Stomach (tissue), 9 donors: ENCODE measurements around the gene NDFIP2. TPM values are rescaled to one million over a fixed set of nuclear protein-coding genes. Genes with fewer than 3 reads are reported as not detected.

Source experiments
- DNase-seq, 2 donors: peaks; one replicate each; pipeline versions ENCODE4 v3.0.0 to v3.0.0-alpha.2; 2013 to 2019
- H3K27ac ChIP-seq, 5 donors: fragments of 200-600 bp in 4 of 5; sonication (generic) in 4 of 5; one replicate each; pipeline ENCODE4 v1.5.1; 2013 to 2019; ENCODE audit warnings: mild to moderate bottlenecking in 1 of 5, moderate library complexity in 1 of 5
- H3K27me3 ChIP-seq, 3 donors: fragments of 200-600 bp; sonication (generic); one replicate each; pipeline ENCODE4 v1.5.1; 2017 to 2019; ENCODE audit warnings: mixed run types in 1 of 3
- H3K36me3 ChIP-seq, 4 donors: fragments of 200-600 bp; sonication (generic); 1 replicate in 3 of 4; 2 replicates in 1 of 4; pipeline ENCODE4 v1.5.1; 2016 to 2019
- H3K4me1 ChIP-seq, 4 donors: fragments of 200-600 bp; sonication (generic); one replicate each; pipeline ENCODE4 v1.5.1; 2016 to 2019
- H3K4me3 ChIP-seq, 4 donors: fragments of 200-600 bp; sonication (generic) in 3 of 4; one replicate each; pipeline ENCODE4 v1.5.1; 2016 to 2019; ENCODE audit warnings: mild to moderate bottlenecking in 1 of 4
- H3K9me3 ChIP-seq, 4 donors: fragments of 200-600 bp; sonication (generic); one replicate each; pipeline ENCODE4 v1.5.1; 2016 to 2019
- EP300 ChIP-seq: sonication (generic); formaldehyde crosslinking; IDR thresholded peaks from one replicate; pipeline ENCODE4 v1.6.1; 2017; ENCODE audit warnings: antibody characterized with exemption
- POLR2A ChIP-seq, 4 donors: fragments of 450-650 bp; IDR thresholded peaks; one replicate each; pipeline ENCODE4 v1.6.1; 2016; ENCODE audit warnings: antibody characterized with exemption in 4 of 4, control low read depth in 2 of 4, mild to moderate bottlenecking in 1 of 4, moderate library complexity in 1 of 4
- POLR2AphosphoS5 ChIP-seq, 3 donors: sonication (generic); formaldehyde crosslinking; IDR thresholded peaks; one replicate each; pipeline ENCODE4 v1.6.1; 2016; ENCODE audit warnings: antibody characterized with exemption in 3 of 3
- WGBS, 5 donors: extraction: QIAGEN DNeasy Blood & Tissue Kit in 3 of 5; methylation state at CpG; one replicate each; pipeline versions ENCODE4 v1.1.5 to v1.1.7; 2013 to 2018; 5-methylcytosine and 5-hydroxymethylcytosine counted together
- intact Hi-C: fragments of 100-400 bp; cut with DNase I; formaldehyde crosslinking; loops from one replicate; pipeline ENCODE4 v1.15.1; 2023; ENCODE audit warnings: low total_unique reads
- polyA plus RNA-seq, 3 donors: library from polyadenylated mRNA; stranded (reverse); fragments of 200-250 nt; gene quantifications; one replicate each; pipeline ENCODE4 v1.2.3, GENCODE V29; 2013
- total RNA-seq, 5 donors: library from RNA; depleted of rRNA; stranded (reverse); fragments of >200 nt; gene quantifications; one replicate each; pipeline versions ENCODE4 v1.1.0 to v1.2.3, GENCODE V29; 2014 to 2016
- TF ChIP-seq, protein P1 (sequence below), 7 experiments: fragments of 450-650 bp in 4 of 7; fragments of 200-600 bp in 3 of 7; sonication (generic) in 3 of 7; IDR thresholded peaks; one replicate each; pipeline ENCODE4 v1.5.1; 2016 to 2019; ENCODE audit warnings: antibody characterized with exemption in 7 of 7, control low read depth in 2 of 7, mild to moderate bottlenecking in 1 of 7
- donor health status: healthy with polysubstance abuse.
- donor health status: Bipolar disorder and iron deficiency.
- donor health status: healthy.

NDFIP2 gene
- total and polyA plus RNA-seq, 8 donors = 2.9 to 56.5 (median 14.7) TPM

- H3K27ac ChIP-seq = no peak overlapping the region
- intact Hi-C loops = no loop called here
- H3K4me1 ChIP-seq = no peaks in the 10 kb centered on the region
- no peak overlapping the region for H3K4me3 ChIP-seq
- H3K9me3 ChIP-seq = no peaks in the 10 kb centered on the region
- H3K36me3 ChIP-seq = no peaks in the 10 kb centered on the region
- no peak for DNase-seq
- WGBS, 5 donors = 65 to 83% (median 74%) methylated on average over 3 of the region's 3 CpGs
- TF ChIP-seq POLR2AphosphoS5 (IDR thresholded peaks at IDR 0.05) (no peak), POLR2A (IDR thresholded peaks at IDR 0.05) (no peak), EP300 (no peak)
- TF ChIP-seq, protein P1, sequence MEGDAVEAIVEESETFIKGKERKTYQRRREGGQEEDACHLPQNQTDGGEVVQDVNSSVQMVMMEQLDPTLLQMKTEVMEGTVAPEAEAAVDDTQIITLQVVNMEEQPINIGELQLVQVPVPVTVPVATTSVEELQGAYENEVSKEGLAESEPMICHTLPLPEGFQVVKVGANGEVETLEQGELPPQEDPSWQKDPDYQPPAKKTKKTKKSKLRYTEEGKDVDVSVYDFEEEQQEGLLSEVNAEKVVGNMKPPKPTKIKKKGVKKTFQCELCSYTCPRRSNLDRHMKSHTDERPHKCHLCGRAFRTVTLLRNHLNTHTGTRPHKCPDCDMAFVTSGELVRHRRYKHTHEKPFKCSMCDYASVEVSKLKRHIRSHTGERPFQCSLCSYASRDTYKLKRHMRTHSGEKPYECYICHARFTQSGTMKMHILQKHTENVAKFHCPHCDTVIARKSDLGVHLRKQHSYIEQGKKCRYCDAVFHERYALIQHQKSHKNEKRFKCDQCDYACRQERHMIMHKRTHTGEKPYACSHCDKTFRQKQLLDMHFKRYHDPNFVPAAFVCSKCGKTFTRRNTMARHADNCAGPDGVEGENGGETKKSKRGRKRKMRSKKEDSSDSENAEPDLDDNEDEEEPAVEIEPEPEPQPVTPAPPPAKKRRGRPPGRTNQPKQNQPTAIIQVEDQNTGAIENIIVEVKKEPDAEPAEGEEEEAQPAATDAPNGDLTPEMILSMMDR (IDR thresholded peaks at IDR 0.05) = no peak
- no peaks in the 10 kb centered on the region for H3K27me3 ChIP-seq
Measured at GRCh38 chr13:79469608-79470007, 11.3 kb upstream of the NDFIP2 start.

- Histone ChIP-seq H3K9me3 (no peaks in the 10 kb centered on the region), H3K36me3 (no peaks in the 10 kb centered on the region), H3K27me3 (no peaks in the 10 kb centered on the region), H3K4me3 (no peak overlapping the region), H3K4me1 (no peaks in the 10 kb centered on the region), H3K27ac (no peak overlapping the region)
- TF ChIP-seq POLR2A (IDR thresholded peaks at IDR 0.05) (no peak), POLR2AphosphoS5 (IDR thresholded peaks at IDR 0.05) (no peak), EP300 (no peak)
- TF ChIP-seq, protein P1 (IDR thresholded peaks at IDR 0.05) = no peak
- DNase-seq = no peak
- intact Hi-C loops = no loop called here
- 94 to 100% (median 97%) methylated on average over 2 of the region's 2 CpGs for whole genome bisulfite sequencing, 5 donors
Measured at GRCh38 chr13:79470666-79471065, 10.3 kb upstream of the NDFIP2 start.

DNA sequence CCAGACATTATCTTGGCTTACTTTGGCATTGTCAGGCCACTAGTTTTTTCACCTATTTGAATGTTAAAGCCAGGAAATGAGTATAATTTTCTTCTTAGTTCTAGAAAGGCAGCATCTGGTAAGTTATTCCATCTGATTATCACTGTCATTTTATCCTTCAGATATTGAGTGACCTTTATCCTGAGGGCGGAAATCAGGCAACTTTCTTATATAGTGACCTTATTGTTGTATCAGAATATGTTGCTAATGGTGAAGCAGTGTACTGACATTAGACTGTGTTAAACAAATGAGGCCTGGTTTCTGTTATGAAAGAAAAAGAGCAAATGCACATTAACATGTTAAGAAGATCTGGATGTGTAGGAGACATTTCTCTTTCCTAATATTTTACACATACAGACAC, 5.4 kb upstream of the NDFIP2 start:
- Histone ChIP-seq H3K27ac (no peak overlapping the region), H3K27me3 (no peaks in the 10 kb centered on the region), H3K4me1 (peaks cover 0 to 3% (median 0%) of the 10 kb centered on the region in 4 donors), H3K36me3 (no peaks in the 10 kb centered on the region), H3K4me3 (no peak overlapping the region), H3K9me3 (no peaks in the 10 kb centered on the region)
- 74 to 87% (median 82%) methylated on average over 1 of the region's 1 CpG for WGBS, 5 donors
- no peak for DNase-seq
- intact Hi-C loops = no loop called here
- no peak for TF ChIP-seq POLR2AphosphoS5 (IDR thresholded peaks at IDR 0.05)
- no peak for TF ChIP-seq POLR2A (IDR thresholded peaks at IDR 0.05)

GRCh38 chr13:79477968-79478367, 3.0 kb upstream of the NDFIP2 start:
- 57 to 69% (median 62%) methylated on average over 3 of the region's 3 CpGs for WGBS, 5 donors
- no peak for DNase-seq
- no peaks in the 10 kb centered on the region for H3K9me3 ChIP-seq
- peaks cover 7 to 20% (median 10%) of the 10 kb centered on the region in 4 donors for H3K4me1 ChIP-seq
- H3K36me3 ChIP-seq = no peaks in the 10 kb centered on the region
- intact Hi-C loops = no loop called here
- H3K4me3 ChIP-seq = no peak overlapping the region
- H3K27ac ChIP-seq = no peak overlapping the region
- TF ChIP-seq POLR2AphosphoS5 (IDR thresholded peaks at IDR 0.05) = no peak
- TF ChIP-seq EP300 = no peak
- TF ChIP-seq POLR2A (IDR thresholded peaks at IDR 0.05) = no peak
- TF ChIP-seq, protein P1 (IDR thresholded peaks at IDR 0.05) = no peak
- no peaks in the 10 kb centered on the region for H3K27me3 ChIP-seq

DNA sequence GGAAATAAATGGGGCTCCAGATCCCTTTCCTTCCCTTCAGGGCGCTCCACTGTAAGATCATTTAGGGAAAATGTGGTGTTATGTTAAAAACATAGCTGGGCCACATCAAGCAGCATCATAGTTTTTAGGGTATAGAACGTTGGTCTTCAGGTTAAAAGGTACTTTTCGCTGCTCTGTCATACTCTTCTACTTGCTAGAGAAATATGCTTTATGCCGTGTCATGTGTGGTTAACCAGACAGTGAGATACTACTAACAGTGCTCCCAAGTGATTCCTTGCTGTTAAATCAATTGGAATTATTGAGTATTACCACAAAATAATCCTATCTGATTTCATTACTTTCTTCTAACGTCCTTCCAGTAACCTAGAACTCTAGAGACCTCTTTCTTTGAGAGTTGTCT, 1.1 kb upstream of the NDFIP2 start:
- no peak for TF ChIP-seq POLR2A (IDR thresholded peaks at IDR 0.05)
- no peak for TF ChIP-seq POLR2AphosphoS5 (IDR thresholded peaks at IDR 0.05)
- no peak for TF ChIP-seq EP300
- TF ChIP-seq, protein P1 (IDR thresholded peaks at IDR 0.05) = no peak
- 61 to 75% (median 72%) methylated on average over 5 of the region's 5 CpGs for WGBS, 5 donors
- H3K4me3 ChIP-seq = no peak overlapping the region
- intact Hi-C loops = no loop called here
- no peaks in the 10 kb centered on the region for H3K27me3 ChIP-seq
- H3K27ac ChIP-seq = no peak overlapping the region
- H3K36me3 ChIP-seq = no peaks in the 10 kb centered on the region
- no peak for DNase-seq
- peaks cover 10 to 38% (median 21%) of the 10 kb centered on the region in 4 donors for H3K4me1 ChIP-seq
- H3K9me3 ChIP-seq = no peaks in the 10 kb centered on the region
